Activated CD4-positive, alpha-beta T cell treated with anti-CD3 and anti-CD28 coated beads, Interleukin-2, amount 10 ng/mL, durations not matched to agents 24 days and 14 days (primary cell): ENCODE measurements around the gene RAB40C. TPM values are rescaled to one million over a fixed set of nuclear protein-coding genes. Genes with fewer than 3 reads are reported as not detected.
A peak's percentile ranks its signal among the peaks of the same experiment; 100 is the strongest.

Experiments used
- DNase-seq: peaks from one replicate; pipeline ENCODE4 v3.0.0; 2022
- H3K27ac Mint-ChIP-seq: one replicate; pipeline ENCODE4 v1.8.0; 2022; ENCODE audit warnings: mild to moderate bottlenecking, mixed read lengths
- H3K27me3 Mint-ChIP-seq: one replicate; pipeline ENCODE4 v1.8.0; 2022; ENCODE audit warnings: mixed read lengths
- H3K36me3 Mint-ChIP-seq: one replicate; pipeline ENCODE4 v1.8.0; 2022; ENCODE audit warnings: low read depth, mild to moderate bottlenecking, mixed read lengths
- H3K4me1 Mint-ChIP-seq: one replicate; pipeline ENCODE4 v1.8.0; 2021; ENCODE audit warnings: mixed read lengths
- H3K4me3 Mint-ChIP-seq: one replicate; pipeline ENCODE4 v1.8.0; 2022; ENCODE audit warnings: mild to moderate bottlenecking, moderate library complexity, mixed read lengths
- H3K9me3 Mint-ChIP-seq: one replicate; pipeline ENCODE4 v1.8.0; 2021; ENCODE audit warnings: mixed read lengths
- intact Hi-C: fragments of 100-400 bp; cut with micrococcal nuclease; formaldehyde crosslinking; loops from one replicate; pipeline ENCODE4 v1.15.1; 2023
- total RNA-seq: library from RNA; stranded (reverse); gene quantifications from 2 replicates; pipeline ENCODE4 v1.2.3, GENCODE V29; 2022

RAB40C gene
- total RNA-seq, 1 donor from 2014 or later, result 16.5 TPM

DNA sequence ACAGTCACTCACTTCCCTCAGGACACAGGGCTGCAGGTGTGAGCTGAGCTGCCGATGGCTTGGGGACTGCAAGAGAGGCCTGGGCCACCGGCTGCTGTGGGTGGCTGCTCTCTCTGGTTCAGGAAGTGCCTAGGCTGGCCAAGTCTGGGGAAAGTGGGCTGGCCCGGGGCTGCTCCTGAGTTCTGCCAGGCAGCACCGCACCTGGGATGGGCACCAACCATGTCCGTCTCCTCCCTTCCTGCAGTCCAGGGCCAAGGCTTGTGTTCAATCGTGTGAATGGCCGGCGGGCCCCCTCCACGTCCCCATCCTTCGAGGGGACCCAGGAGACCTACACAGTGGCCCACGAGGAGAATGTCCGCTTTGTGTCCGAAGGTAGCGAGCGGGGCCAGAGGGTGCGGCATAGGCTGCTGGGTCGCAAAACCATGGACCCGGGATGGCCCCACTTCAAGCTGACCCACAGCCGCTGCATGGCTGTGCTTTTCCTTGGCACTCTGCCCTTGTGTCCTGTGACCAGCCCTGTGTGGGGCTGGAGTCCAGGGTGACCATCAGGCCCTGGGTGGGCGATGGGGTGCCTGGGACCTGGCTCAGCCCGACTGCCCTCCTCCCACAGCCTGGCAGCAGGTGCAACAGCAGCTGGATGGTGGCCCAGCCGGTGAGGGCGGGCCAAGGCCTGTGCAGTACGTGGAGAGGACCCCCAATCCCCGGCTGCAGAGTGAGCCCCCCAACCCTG lies 57.5 kb downstream of the RAB40C start:
- H3K4me3 Mint-ChIP-seq, result no peak overlapping the region
- intact Hi-C loops, result no loop called here

DNA sequence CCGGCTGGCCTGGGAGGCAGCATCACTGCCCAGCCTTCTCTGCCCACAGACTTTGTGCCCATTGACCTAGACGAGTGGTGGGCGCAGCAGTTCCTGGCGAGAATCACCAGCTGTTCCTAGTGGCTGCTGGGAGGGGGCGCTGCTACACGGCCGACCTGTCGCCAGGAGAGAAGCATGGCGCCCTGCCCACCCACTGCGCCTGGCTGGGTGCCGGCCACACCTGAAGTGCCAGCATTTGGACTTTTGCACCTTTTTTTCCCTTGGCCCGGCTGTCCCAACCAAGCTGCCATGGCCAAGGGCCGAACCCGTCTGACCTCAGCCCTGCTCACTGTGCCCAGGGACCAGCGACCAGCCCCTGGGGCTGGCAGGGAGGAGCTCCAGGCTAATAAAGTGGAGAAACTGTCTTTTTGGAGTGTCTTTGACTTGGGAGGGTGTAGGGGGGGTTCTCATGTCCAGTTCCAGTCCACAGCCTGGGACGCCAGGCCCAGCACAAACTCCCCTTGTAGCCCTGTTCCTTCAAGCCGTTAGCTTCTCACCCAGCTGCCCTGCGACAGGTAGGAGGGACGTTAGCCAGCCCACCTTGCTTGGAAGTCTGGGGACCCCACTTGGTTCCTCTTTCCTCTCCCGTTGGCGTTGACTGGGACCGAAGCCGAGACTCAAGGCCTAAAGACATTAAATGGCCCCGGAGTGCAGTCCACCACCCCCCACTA lies 58.4 kb downstream of the RAB40C start:
- intact Hi-C loops, result loop anchor here (2.0 kb wide), 2 partner anchors 37 to 59 kb away; partner anchors contain the start of gene JMJD8
- H3K4me3 Mint-ChIP-seq, result peak overlapping the region; percentile 86
- no peaks in the 10 kb centered on the region for H3K27me3 Mint-ChIP-seq
- H3K36me3 Mint-ChIP-seq, result peaks cover 10% of the 10 kb centered on the region
- peak; percentile 77 for DNase-seq
- no peaks in the 10 kb centered on the region for H3K9me3 Mint-ChIP-seq
- peak overlapping the region; percentile 85 for H3K27ac Mint-ChIP-seq
- peaks cover 10% of the 10 kb centered on the region for H3K4me1 Mint-ChIP-seq

More for the DNA sequence above, 57.5 kb downstream of the RAB40C start:
- no peaks in the 10 kb centered on the region for H3K9me3 Mint-ChIP-seq
- peaks cover 10% of the 10 kb centered on the region for H3K36me3 Mint-ChIP-seq
- no peak overlapping the region for H3K27ac Mint-ChIP-seq
- no peak for DNase-seq
- H3K27me3 Mint-ChIP-seq, result no peaks in the 10 kb centered on the region
- peaks cover 10% of the 10 kb centered on the region for H3K4me1 Mint-ChIP-seq

DNA sequence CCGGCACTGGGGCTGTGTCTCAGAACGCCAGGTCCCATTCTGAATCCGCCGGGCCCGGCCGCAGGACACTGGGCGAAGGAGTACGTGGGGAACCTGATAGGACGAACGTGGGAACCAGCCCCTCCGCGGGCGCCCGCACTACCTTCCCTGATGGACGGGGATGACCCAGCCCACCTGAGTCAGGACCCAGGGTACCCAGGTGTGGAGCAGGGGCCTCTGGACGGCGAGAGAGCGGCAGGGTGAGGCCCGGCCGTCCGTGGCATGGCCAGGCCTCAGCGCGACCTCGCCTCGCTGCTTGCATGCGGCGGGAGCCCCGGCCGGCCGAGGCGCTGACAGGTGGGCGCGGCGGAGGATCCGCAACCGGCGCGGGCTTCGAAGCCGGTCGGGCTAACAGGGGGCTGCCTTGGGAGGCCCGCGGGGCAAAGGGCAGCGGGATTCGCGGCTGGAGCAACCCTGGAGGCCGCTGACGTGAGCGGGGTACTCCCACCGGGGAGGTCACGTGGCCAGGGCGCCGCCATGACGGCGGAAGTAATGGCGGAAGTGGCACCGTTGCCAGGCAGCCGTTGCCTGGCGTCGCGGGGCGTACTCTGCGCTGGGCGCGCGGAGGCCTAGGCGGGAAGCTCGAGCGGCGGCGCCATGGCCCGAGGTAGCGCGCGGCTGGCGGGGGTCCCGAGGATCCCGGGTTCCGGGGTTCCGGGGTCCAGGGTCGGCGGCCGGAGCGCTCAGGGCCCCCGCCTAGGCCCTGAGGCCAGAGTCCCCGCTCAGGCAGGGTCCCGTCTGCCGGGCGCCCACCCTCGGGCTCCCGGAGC lies 59.1 kb downstream of the RAB40C start, which contains the start of gene WDR90:
TSS of gene WDR90 (plus strand) at position 585 of the 809 bp plus-strand sequence. CDS start at position 637, 52 bp downstream.
- H3K9me3 Mint-ChIP-seq, result no peaks in the 10 kb centered on the region
- H3K27ac Mint-ChIP-seq, result peak within 1 kb of the TSS; percentile 85
- H3K36me3 Mint-ChIP-seq, result peaks cover 10% of the 10 kb centered on the region
- peak within 1 kb of the TSS; percentile 86 for H3K4me3 Mint-ChIP-seq
- intact Hi-C loops, result loop anchor here (1.0 to 2.0 kb wide), 4 partner anchors 8 to 60 kb away; partner anchors contain the start of genes JMJD8 and MCRIP2
- H3K4me1 Mint-ChIP-seq, result peaks cover 7% of the 10 kb centered on the region
- H3K27me3 Mint-ChIP-seq, result no peaks in the 10 kb centered on the region
- DNase-seq, result peak; percentile 98

- peak; percentile 77 for DNase-seq
- Mint-ChIP-seq H3K36me3 (peaks cover 9% of the 10 kb centered on the region), H3K4me1 (peaks cover 4% of the 10 kb centered on the region), H3K27me3 (no peaks in the 10 kb centered on the region), H3K27ac (peak overlapping the region; percentile 11), H3K9me3 (no peaks in the 10 kb centered on the region), H3K4me3 (peak overlapping the region; percentile 79)
- intact Hi-C loops, result loop anchor here (1.0 to 2.0 kb wide), 4 partner anchors 8 to 61 kb away; partner anchors contain the start of genes JMJD8 and MCRIP2
Measured at GRCh38 chr16:649631-650030, 59.8 kb downstream of the RAB40C start.

DNA sequence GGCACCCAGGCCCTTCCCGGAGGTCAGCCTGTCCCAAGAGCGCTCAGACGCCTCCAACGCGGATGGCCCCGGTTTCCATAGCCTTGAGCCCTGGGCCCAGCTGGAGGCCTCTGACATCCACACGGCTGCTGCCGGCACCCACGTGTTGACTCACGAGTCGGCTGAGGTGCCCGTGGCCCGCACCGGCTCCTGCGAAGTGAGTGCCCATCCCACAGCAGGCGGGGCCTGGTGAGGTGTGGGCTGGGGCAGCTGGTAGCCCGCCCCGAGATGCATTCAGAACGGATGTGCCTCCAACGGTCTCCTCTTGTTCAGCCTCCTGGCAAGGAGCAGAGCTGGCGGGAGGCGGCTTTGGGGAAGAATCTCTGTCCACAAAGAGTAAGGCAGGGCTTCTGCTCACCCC lies 62.0 kb downstream of the RAB40C start:
- Mint-ChIP-seq H3K27me3 (no peaks in the 10 kb centered on the region), H3K27ac (no peak overlapping the region), H3K9me3 (no peaks in the 10 kb centered on the region), H3K4me3 (no peak overlapping the region), H3K36me3 (peaks cover 5% of the 10 kb centered on the region), H3K4me1 (peaks cover 1% of the 10 kb centered on the region)
- DNase-seq, result no peak
- intact Hi-C loops, result no loop called here

DNA sequence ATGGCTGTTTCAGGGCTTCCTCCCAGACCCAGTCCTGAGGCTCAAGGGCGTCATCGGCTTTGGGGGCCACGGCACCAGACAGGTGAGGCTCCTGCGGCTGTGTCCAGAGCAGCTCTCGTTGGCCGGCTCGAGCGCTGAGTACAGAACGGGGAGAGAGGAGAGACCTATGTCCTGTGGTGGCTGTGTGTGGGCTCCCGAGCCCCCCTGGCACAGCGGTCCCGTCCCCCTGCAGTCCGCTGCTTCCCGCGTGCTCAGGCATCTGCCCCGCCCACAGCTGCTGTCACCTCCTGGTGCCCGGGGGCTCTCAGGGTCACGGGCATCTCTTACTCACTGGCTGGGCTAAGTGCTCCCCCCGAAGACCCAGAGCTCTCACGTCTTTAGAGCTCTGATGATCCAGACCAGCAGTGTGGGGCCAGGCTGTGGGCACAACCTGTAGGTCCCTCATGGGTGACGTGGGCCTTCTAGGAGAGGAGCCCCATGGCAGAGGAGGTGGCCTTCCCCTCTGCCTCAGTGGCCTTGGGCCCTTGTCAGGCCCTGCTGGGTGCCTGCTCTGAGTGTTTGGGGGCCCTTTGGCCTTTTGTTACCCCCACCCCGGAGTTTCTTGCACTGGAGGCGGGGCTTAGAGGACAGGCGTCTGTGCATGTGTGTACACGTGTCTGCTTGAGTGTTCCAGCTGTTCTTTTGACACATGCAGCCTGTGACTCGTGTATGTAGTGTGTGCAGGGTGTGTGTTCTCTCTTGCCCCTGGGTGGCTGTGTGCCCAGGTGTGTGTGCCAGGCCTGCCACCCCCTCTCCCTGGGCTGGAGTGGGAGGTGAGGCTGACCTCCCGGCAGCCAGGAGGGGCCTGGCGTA lies 62.8 kb downstream of the RAB40C start:
- Mint-ChIP-seq H3K27ac (no peak overlapping the region), H3K4me1 (no peaks in the 10 kb centered on the region), H3K27me3 (no peaks in the 10 kb centered on the region), H3K9me3 (no peaks in the 10 kb centered on the region), H3K36me3 (peaks cover 2% of the 10 kb centered on the region), H3K4me3 (no peak overlapping the region)
- DNase-seq, result no peak
- intact Hi-C loops, result no loop called here

DNA sequence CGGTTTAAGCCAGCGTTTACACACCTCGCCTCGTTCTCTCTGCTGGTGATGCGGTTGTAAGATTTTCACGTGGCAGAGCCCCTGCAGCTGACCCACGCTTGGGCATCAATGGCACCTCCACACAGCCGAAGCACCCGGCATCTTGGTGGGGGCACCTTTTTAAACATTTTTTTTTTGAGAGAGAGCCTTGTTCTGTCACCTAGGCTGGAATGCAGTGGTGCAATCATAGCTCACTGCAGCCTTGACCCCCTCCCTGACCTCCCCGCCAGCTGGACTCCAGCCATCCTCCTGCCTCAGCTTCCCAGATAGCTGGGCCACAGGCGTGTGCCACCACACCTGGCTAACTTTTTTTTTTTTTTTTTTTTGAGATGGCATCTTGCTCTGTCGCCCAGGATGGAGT lies 64.2 kb downstream of the RAB40C start:
- no peaks in the 10 kb centered on the region for H3K4me1 Mint-ChIP-seq

DNA sequence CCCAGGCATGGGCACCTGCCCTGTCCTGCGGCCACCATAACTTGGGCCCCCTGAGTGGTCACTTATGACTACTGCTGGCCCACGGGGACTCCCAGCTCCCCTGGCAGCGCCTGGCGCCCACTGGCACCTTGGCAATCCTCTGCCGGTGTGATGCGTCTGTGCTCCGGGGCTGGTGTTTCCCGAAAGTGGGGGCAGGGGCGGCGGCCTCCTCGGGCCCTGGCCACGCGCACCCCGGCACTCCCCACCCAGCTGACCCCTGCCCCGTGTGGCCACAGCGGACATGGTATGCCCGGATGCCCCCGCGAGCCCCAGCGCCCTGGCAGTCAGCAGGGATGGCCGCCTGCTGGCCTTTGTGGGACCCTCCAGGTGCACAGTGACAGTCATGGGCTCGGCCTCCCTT lies 67.6 kb downstream of the RAB40C start:
- peaks cover 4% of the 10 kb centered on the region for H3K4me1 Mint-ChIP-seq
- no peaks in the 10 kb centered on the region for H3K27me3 Mint-ChIP-seq
- H3K4me3 Mint-ChIP-seq, result no peak overlapping the region
- DNase-seq, result no peak
- no peak overlapping the region for H3K27ac Mint-ChIP-seq
- no peaks in the 10 kb centered on the region for H3K9me3 Mint-ChIP-seq
- intact Hi-C loops, result no loop called here
- H3K36me3 Mint-ChIP-seq, result no peaks in the 10 kb centered on the region

More for the DNA sequence above, 64.2 kb downstream of the RAB40C start:
- Mint-ChIP-seq H3K27me3 (no peaks in the 10 kb centered on the region), H3K9me3 (no peaks in the 10 kb centered on the region), H3K36me3 (no peaks in the 10 kb centered on the region), H3K4me3 (no peak overlapping the region), H3K27ac (no peak overlapping the region)
- intact Hi-C loops, result no loop called here
- DNase-seq, result no peak

GRCh38 chr16:658679-659571 lies 69.1 kb downstream of the RAB40C start:
- H3K4me1 Mint-ChIP-seq, result peaks cover 4% of the 10 kb centered on the region
- no peaks in the 10 kb centered on the region for H3K27me3 Mint-ChIP-seq
- H3K27ac Mint-ChIP-seq, result no peak overlapping the region
- H3K9me3 Mint-ChIP-seq, result no peaks in the 10 kb centered on the region
- DNase-seq, result no peak
- H3K36me3 Mint-ChIP-seq, result peaks cover 2% of the 10 kb centered on the region
- intact Hi-C loops, result no loop called here
- no peak overlapping the region for H3K4me3 Mint-ChIP-seq

GRCh38 chr16:659618-660017 lies 69.8 kb downstream of the RAB40C start:
- intact Hi-C loops, result loop anchor here (10.0 kb wide), 1 partner anchor 95 kb away; the partner anchor contains the start of genes NHLRC4, PIGQ and PRR35
- DNase-seq, result no peak
- no peak overlapping the region for H3K27ac Mint-ChIP-seq
- H3K9me3 Mint-ChIP-seq, result no peaks in the 10 kb centered on the region
- peaks cover 2% of the 10 kb centered on the region for H3K36me3 Mint-ChIP-seq
- H3K4me3 Mint-ChIP-seq, result no peak overlapping the region
- no peaks in the 10 kb centered on the region for H3K27me3 Mint-ChIP-seq
- peaks cover 4% of the 10 kb centered on the region for H3K4me1 Mint-ChIP-seq

GRCh38 chr16:660132-660458 lies 70.2 kb downstream of the RAB40C start:
- DNase-seq, result no peak
- Mint-ChIP-seq H3K9me3 (no peaks in the 10 kb centered on the region), H3K27me3 (no peaks in the 10 kb centered on the region), H3K27ac (no peak overlapping the region), H3K36me3 (peaks cover 2% of the 10 kb centered on the region), H3K4me1 (peaks cover 4% of the 10 kb centered on the region), H3K4me3 (no peak overlapping the region)
- intact Hi-C loops, result loop anchor here (10.0 kb wide), 1 partner anchor 95 kb away; the partner anchor contains the start of genes NHLRC4, PIGQ and PRR35
